ENCODE measurements around the gene ONECUT2.

ONECUT2 gene

DNA sequence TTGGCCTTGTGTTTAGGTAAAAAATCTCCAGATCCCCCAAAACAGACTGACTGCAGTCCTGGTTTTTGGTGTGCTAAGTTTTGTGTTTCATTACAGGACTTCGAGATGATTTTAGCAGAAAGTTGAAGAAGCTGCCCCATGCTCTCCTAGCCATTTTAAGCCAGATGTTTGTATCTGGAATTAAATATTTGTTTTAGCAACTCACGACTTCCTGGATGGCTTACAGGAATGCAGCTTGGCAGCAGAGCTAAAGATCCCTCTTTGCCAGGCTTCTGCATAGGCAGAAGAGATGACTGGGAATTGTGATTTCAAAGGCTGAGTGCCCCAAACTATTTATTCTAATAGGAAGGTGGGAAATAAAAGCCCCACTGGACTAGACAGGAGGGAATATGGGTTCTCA, 31.1 kb downstream of the ONECUT2 start:
- H3K27me3 ChIP-seq (replicated peaks), result no peaks in the 10 kb centered on the region
- no peak overlapping the region for H3K4me3 ChIP-seq (ENCODE audit: low read depth, low read length)
- no peak for DNase-seq
- H3K27ac ChIP-seq, result no peak overlapping the region
- no peaks in the 10 kb centered on the region for H3K36me3 ChIP-seq (replicated peaks)
- in situ Hi-C loops (cut with HindIII; ENCODE audit: low pct_ligation_motif_present, low sequenced_read_pairs), result no loop called here
- TF ChIP-seq, protein P1, sequence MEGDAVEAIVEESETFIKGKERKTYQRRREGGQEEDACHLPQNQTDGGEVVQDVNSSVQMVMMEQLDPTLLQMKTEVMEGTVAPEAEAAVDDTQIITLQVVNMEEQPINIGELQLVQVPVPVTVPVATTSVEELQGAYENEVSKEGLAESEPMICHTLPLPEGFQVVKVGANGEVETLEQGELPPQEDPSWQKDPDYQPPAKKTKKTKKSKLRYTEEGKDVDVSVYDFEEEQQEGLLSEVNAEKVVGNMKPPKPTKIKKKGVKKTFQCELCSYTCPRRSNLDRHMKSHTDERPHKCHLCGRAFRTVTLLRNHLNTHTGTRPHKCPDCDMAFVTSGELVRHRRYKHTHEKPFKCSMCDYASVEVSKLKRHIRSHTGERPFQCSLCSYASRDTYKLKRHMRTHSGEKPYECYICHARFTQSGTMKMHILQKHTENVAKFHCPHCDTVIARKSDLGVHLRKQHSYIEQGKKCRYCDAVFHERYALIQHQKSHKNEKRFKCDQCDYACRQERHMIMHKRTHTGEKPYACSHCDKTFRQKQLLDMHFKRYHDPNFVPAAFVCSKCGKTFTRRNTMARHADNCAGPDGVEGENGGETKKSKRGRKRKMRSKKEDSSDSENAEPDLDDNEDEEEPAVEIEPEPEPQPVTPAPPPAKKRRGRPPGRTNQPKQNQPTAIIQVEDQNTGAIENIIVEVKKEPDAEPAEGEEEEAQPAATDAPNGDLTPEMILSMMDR (IDR thresholded peaks at IDR 0.05; ENCODE audit: low read depth, low read length, missing control alignments), result no peak

GRCh38 chr18:57466745-57467409, 31.7 kb downstream of the ONECUT2 start:
- TF ChIP-seq, protein P1 (IDR thresholded peaks at IDR 0.05; ENCODE audit: low read depth, low read length, missing control alignments), result no peak
- no peak overlapping the region for H3K27ac ChIP-seq

GRCh38 chr18:57469884-57470283, 34.7 kb downstream of the ONECUT2 start:
- in situ Hi-C loops (cut with HindIII; ENCODE audit: low pct_ligation_motif_present, low sequenced_read_pairs), result no loop called here
- H3K27me3 ChIP-seq (replicated peaks), result no peaks in the 10 kb centered on the region
- no peak overlapping the region for H3K4me3 ChIP-seq (ENCODE audit: low read depth, low read length)
- H3K27ac ChIP-seq, result no peak overlapping the region
- no peak for DNase-seq
- no peaks in the 10 kb centered on the region for H3K36me3 ChIP-seq (replicated peaks)
- TF ChIP-seq, protein P1 (IDR thresholded peaks at IDR 0.05; ENCODE audit: low read depth, low read length, missing control alignments), result no peak

More at GRCh38 chr18:57466745-57467409, 31.7 kb downstream of the ONECUT2 start:
- in situ Hi-C loops (cut with HindIII; ENCODE audit: low pct_ligation_motif_present, low sequenced_read_pairs), result no loop called here
- no peak for DNase-seq
- H3K27me3 ChIP-seq (replicated peaks), result no peaks in the 10 kb centered on the region
- no peaks in the 10 kb centered on the region for H3K36me3 ChIP-seq (replicated peaks)
- no peak overlapping the region for H3K4me3 ChIP-seq (ENCODE audit: low read depth, low read length)

DNA sequence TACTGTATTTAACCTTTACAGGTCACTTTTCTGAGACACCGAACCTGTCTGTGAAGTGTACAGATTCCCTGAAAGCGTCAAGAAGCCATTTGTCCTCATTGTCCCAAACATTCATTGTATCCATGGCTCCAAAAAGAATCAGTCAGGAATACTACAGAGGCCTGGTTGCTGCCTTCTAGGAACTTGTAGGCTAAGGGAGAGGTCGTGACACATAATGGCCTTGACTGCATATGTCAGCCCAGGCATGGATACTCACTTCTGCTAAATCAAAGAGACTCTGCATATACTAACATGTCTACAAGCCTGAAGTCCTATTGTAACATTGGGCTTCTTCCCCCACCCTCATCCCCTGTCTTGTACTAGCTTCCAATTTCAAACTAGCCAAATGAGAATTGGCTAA, 40.2 kb downstream of the ONECUT2 start:
- no peaks in the 10 kb centered on the region for H3K27me3 ChIP-seq (replicated peaks)
- H3K36me3 ChIP-seq (replicated peaks), result no peaks in the 10 kb centered on the region
- in situ Hi-C loops (cut with HindIII; ENCODE audit: low pct_ligation_motif_present, low sequenced_read_pairs), result no loop called here
- no peak overlapping the region for H3K27ac ChIP-seq
- no peak for DNase-seq
- TF ChIP-seq, protein P1 (IDR thresholded peaks at IDR 0.05; ENCODE audit: low read depth, low read length, missing control alignments), result no peak
- H3K4me3 ChIP-seq (ENCODE audit: low read depth, low read length), result no peak overlapping the region

GRCh38 chr18:57475903-57476302, 40.7 kb downstream of the ONECUT2 start:
- in situ Hi-C loops (cut with HindIII; ENCODE audit: low pct_ligation_motif_present, low sequenced_read_pairs), result no loop called here
- TF ChIP-seq, protein P1 (IDR thresholded peaks at IDR 0.05; ENCODE audit: low read depth, low read length, missing control alignments), result no peak
- H3K27ac ChIP-seq, result no peak overlapping the region
- no peaks in the 10 kb centered on the region for H3K27me3 ChIP-seq (replicated peaks)
- DNase-seq, result no peak
- no peaks in the 10 kb centered on the region for H3K36me3 ChIP-seq (replicated peaks)
- no peak overlapping the region for H3K4me3 ChIP-seq (ENCODE audit: low read depth, low read length)

GRCh38 chr18:57480733-57481132, 45.6 kb downstream of the ONECUT2 start:
- TF ChIP-seq, protein P1 (IDR thresholded peaks at IDR 0.05; ENCODE audit: low read depth, low read length, missing control alignments), result no peak
- DNase-seq, result no peak
- in situ Hi-C loops (cut with HindIII; ENCODE audit: low pct_ligation_motif_present, low sequenced_read_pairs), result no loop called here
- Histone ChIP-seq H3K27ac (no peak overlapping the region), H3K4me3 (ENCODE audit: low read depth, low read length) (no peak overlapping the region), H3K36me3 (replicated peaks) (no peaks in the 10 kb centered on the region), H3K27me3 (replicated peaks) (no peaks in the 10 kb centered on the region)
